ENCODE data around the gene TMEM151A.

TMEM151A gene

DNA sequence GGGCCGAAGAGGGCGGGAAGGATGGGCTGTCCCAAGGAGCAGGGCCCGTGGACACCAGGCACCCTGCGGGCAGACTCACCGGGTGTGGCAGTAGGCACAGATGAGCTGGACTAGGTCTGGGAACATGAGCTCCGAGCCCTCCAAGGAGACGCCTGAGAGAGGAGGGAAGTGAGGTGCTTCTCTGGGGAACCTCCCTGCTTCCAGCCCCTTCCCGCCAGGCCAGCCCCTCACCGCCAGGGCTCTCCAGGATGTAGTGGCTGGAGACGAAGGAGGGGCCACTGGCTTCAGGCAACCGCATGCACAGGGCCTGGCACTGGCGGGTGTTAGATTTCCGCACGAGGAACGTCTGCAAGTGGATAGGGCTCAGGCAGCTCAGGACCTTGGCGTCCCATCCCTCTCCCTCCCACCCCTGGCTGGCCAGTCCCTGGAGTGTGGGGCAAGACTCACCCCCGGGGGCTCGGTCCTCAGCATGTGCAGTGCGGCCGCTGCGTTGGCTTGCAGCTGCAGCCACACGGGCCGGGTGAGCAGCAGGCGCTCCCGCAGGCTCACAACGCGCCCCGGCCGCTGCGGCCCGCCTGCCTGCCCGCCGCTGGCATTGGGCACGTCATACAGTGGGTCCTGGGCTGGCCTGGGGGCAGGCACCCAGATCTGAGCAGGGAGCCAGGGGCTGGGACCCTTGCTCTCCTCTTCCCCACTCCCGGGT lies 44.0 kb downstream of the TMEM151A start:
- Histone ChIP-seq H3K4me3 (ENCODE audit: low read length) (peak overlapping the region; percentile 81), H3K4me1 (ENCODE audit: control insufficient read depth, insufficient read depth, low read length) (peaks cover 10% of the 10 kb centered on the region), H3K27me3 (ENCODE audit: control insufficient read depth, insufficient read depth, low read length) (no peaks in the 10 kb centered on the region), H3K36me3 (ENCODE audit: control insufficient read depth, insufficient read depth, low read length) (peaks cover 28% of the 10 kb centered on the region), H3K27ac (ENCODE audit: low read depth, low read length) (no peak overlapping the region), H3K9ac (ENCODE audit: low read length) (peak overlapping the region; percentile 11)

DNA sequence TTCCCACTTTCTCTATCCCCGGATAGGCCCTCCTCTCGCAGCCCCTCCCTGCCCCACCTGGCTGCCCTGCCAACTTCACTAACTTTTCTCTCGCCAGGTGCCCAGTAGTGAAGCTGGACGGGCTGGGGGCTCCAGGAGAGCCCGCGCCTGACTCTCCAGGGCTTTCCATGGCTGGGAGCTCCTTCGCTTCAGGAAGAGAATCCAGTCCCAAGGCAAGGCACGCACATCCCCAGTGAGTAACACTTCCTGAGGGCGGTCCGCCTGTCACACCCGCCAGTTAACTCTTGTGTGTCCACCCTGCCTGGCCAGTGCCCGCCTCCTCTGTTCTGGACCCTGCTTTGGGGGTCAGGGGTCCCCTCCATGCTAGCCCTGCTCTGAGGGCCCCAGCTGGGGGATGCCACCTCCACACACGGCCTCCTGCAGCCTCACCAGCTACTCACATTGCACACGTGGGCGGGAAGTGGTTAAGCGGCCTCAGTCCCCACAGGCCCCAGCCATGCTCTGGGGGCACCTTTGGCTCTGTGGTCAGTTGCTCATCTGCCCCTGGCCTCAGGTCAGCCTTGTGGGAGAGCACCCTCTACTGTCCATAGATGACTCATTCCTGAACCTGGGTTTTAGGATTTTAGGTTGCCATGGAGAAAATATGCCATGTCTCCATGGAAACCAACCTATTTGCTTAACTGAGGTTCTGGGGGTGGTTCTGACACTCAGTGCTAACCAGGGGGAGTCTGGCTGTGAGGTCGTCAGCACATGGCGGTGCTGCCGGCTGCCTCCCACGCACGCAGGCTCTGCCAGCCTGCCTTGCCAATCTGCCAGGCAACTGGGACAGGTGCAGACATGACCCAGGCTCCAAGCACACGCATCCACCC lies 44.8 kb downstream of the TMEM151A start, which contains the start of gene RIN1:
Gene RIN1, minus strand, starts transcription at position 201 of the 869 bp plus-strand sequence. Its CDS starts 32 bp downstream, at position 169.
- Histone ChIP-seq H3K36me3 (ENCODE audit: control insufficient read depth, insufficient read depth, low read length) (peaks cover 36% of the 10 kb centered on the region), H3K4me1 (ENCODE audit: control insufficient read depth, insufficient read depth, low read length) (peaks cover 10% of the 10 kb centered on the region), H3K9ac (ENCODE audit: low read length) (peak within 1 kb of the TSS; percentile 11), H3K27me3 (ENCODE audit: control insufficient read depth, insufficient read depth, low read length) (no peaks in the 10 kb centered on the region), H3K4me3 (ENCODE audit: low read length) (peak within 1 kb of the TSS; percentile 81), H3K27ac (ENCODE audit: low read depth, low read length) (no peak within 1 kb of the TSS)

DNA sequence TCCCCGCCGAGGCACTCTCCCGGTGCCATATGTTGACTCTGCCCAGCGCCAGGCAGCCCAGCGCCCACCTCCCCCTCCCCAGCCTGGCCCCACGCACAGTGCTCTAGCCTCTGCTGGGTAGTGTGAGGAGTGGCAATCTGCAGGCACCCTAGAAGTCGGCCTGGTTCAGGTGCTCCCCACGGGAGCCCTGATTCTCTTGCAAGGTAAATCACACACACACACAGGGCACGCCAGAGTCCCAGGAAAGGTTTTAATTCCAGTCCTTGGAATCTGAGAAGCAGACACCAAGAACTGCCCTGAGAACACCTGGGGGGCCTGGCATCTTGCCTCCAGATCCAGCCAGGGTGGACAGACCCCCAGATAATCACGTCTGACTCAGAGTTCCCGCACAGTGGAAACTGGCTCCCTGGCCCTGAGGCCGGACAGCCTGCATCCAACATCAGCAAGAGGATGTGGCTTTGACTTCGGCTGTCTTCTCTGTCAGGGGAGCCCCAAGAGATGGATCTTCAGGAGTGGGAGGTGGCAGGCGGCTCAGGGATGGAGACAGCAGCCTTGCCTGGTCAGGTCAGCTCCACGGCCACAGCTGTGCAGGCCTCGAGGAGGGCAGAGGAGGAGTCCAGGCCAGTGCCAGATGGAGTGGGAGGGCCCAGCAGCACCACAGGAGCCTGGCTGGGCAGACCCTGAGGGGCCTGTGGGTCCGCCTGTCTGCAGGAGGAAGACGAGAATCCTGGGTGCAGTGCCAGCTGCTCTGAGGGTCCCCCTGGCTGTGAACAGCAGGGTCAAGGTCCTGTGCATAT lies 45.6 kb downstream of the TMEM151A start:
- Histone ChIP-seq H3K4me3 (ENCODE audit: low read length) (no peak overlapping the region), H3K36me3 (ENCODE audit: control insufficient read depth, insufficient read depth, low read length) (peaks cover 40% of the 10 kb centered on the region), H3K27ac (ENCODE audit: low read depth, low read length) (no peak overlapping the region), H3K4me1 (ENCODE audit: control insufficient read depth, insufficient read depth, low read length) (peaks cover 10% of the 10 kb centered on the region), H3K27me3 (ENCODE audit: control insufficient read depth, insufficient read depth, low read length) (no peaks in the 10 kb centered on the region), H3K9ac (ENCODE audit: low read length) (no peak overlapping the region)

DNA sequence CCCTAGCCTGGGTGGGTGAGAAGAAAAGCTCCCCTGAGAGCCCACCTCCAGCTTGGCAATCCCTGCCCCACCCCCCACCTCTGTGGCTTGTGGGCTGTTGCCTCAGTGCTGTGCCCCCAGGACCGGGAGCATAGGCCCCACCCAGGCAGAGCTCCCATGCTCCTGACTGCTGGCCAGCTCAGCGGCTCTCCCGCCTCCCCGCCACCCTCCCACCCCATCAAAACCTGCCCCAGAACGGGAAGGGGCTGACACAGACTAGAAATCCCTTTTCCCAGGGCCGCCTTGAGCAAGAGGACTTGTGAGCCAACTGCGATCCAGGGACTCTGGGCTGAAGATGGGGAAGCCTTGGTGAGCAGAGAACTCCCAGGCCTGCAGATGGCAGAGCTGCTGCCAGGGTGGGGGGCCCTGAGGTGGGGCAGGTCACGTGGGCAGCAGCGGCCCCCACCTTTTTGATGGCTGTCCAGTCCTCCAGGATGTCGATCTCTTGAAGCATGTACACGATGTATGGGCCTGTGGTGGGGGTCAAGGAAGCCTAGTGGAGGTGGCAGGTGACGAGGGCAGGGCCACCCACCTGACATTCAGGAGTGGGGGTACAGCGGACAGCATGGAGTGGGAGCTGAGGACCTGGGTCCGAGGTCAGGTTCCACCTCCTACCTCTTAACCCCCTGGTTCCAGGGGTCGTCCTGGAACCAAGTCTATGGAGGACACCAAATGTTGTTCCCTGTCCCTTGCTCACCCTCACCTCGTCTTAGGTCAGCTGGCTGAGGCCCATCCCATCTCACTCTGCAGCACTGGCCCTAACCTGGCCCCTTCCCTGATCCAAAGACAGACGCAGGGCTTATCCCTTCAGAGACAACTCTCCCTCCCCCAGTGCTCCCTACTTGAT lies 46.8 kb downstream of the TMEM151A start:
- Histone ChIP-seq H3K4me3 (ENCODE audit: low read length) (no peak overlapping the region), H3K27me3 (ENCODE audit: control insufficient read depth, insufficient read depth, low read length) (no peaks in the 10 kb centered on the region), H3K36me3 (ENCODE audit: control insufficient read depth, insufficient read depth, low read length) (peaks cover 40% of the 10 kb centered on the region), H3K9ac (ENCODE audit: low read length) (no peak overlapping the region), H3K27ac (ENCODE audit: low read depth, low read length) (no peak overlapping the region), H3K4me1 (ENCODE audit: control insufficient read depth, insufficient read depth, low read length) (peaks cover 10% of the 10 kb centered on the region)

DNA sequence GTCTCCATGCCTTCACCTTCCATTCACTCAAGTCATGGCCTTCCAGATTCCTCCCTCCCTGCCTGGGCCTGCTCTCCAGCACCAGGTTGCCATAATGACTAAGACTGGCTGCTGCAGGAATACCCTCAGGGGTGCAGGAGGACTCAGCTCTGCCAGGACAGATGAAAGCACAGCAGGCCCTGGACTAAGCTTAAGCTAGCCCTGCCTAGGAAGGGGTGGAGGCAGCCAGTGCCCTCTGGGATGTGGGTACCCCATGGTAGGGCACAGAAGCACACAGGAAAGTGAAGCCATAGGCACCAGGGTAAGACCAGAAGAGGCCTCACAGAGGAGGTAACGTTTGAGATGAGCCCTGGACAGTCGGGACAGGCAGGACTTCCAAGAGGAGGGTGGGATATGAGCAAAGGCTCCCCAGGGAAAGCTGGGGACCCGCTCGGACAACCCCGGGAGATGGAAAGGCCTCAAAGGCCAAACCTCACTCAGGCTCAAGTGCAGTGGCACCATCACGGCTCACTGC lies 47.5 kb downstream of the TMEM151A start:
- Histone ChIP-seq H3K4me1 (ENCODE audit: control insufficient read depth, insufficient read depth, low read length) (peaks cover 10% of the 10 kb centered on the region), H3K27me3 (ENCODE audit: control insufficient read depth, insufficient read depth, low read length) (no peaks in the 10 kb centered on the region), H3K4me3 (ENCODE audit: low read length) (no peak overlapping the region), H3K9ac (ENCODE audit: low read length) (no peak overlapping the region), H3K36me3 (ENCODE audit: control insufficient read depth, insufficient read depth, low read length) (peaks cover 40% of the 10 kb centered on the region), H3K27ac (ENCODE audit: low read depth, low read length) (no peak overlapping the region)

DNA sequence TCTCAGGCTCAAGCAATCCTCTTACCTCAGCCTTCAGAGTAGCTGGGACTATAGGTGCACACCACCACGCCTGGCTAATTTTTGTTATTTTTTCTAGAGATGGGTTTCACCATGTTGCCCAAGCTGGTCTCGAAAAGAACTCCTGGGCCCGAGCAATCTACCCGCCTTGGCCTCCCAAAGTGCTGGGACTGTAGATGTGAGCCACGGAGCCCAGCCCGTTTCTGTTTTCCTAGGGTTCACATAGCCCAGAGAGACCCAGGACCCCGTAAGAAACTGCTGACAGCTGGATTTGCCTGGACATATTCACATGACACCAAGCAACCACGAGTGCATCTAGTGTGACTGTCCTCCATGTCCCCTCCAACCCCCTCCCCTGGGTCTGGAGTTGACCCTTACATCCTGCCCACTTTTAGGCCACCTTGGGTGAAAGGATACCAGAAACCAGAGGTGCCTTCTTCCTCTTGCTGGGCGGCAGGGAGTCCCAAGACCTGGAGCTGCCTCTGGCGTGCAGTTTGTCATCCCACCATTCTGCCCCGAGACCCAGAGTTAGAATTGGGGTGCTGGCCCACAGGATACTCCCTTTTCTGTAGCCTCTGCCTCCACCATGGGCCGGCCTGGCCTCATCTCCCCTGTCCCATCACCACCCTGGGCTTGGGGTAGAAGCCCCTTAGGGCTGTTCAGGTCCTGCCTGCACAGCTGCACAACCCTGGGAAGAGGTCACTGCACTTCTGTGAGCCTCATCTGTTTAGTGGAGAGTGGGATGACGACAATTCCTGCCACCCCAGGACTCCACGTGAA lies 48.2 kb downstream of the TMEM151A start:
- H3K4me3 ChIP-seq (ENCODE audit: low read length): no peak overlapping the region
- H3K36me3 ChIP-seq (ENCODE audit: control insufficient read depth, insufficient read depth, low read length): peaks cover 40% of the 10 kb centered on the region
- no peak overlapping the region for H3K9ac ChIP-seq (ENCODE audit: low read length)
- no peaks in the 10 kb centered on the region for H3K27me3 ChIP-seq (ENCODE audit: control insufficient read depth, insufficient read depth, low read length)
- H3K27ac ChIP-seq (ENCODE audit: low read depth, low read length): no peak overlapping the region
- H3K4me1 ChIP-seq (ENCODE audit: control insufficient read depth, insufficient read depth, low read length): peaks cover 10% of the 10 kb centered on the region

DNA sequence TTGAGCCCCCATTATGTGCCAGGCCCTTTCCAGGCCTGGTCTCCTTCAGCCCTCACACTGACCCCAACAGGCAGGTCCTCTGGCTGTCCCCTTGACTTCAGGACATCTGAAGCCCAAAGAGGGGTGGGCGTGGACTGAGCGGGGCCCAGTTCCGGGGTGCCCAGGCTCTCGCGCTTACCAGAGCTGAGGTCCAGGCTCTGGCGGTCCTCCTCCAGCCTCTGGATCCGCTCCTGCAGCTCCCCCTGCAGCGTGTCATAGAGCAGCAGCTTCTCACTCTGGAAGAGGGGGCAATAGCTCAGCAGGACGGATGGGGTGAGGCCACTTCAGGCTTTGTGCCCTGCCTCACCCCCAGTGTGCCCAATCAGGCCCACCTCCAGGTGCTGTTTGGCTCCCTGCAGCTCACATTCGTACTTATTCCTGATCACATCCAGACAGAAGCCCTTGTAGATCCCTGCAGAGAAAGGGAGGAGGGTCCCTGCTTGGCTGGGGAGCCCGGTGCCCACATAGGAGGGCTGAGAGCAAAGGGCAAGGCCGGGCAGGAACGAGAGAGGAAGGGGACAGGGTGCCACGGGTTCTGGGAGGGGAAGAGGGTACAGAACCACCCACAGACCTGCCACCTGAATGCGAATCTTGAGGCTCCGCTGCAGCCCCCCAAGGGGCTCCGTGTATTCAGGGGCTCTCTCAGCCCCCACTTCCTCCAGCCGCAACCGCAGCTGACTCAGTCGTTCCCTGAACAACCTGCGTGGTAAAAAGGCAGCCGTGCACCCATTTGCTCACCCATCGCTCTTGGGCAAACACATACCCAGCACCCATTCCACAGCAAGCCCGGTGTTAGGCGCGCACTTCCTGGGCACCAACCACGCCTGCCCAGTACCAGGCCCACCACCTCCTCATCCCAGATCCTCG lies 49.2 kb downstream of the TMEM151A start:
- Histone ChIP-seq H3K9ac (ENCODE audit: low read length) (no peak overlapping the region), H3K36me3 (ENCODE audit: control insufficient read depth, insufficient read depth, low read length) (peaks cover 40% of the 10 kb centered on the region), H3K27me3 (ENCODE audit: control insufficient read depth, insufficient read depth, low read length) (no peaks in the 10 kb centered on the region), H3K4me1 (ENCODE audit: control insufficient read depth, insufficient read depth, low read length) (peaks cover 15% of the 10 kb centered on the region), H3K27ac (ENCODE audit: low read depth, low read length) (no peak overlapping the region), H3K4me3 (ENCODE audit: low read length) (no peak overlapping the region)

DNA sequence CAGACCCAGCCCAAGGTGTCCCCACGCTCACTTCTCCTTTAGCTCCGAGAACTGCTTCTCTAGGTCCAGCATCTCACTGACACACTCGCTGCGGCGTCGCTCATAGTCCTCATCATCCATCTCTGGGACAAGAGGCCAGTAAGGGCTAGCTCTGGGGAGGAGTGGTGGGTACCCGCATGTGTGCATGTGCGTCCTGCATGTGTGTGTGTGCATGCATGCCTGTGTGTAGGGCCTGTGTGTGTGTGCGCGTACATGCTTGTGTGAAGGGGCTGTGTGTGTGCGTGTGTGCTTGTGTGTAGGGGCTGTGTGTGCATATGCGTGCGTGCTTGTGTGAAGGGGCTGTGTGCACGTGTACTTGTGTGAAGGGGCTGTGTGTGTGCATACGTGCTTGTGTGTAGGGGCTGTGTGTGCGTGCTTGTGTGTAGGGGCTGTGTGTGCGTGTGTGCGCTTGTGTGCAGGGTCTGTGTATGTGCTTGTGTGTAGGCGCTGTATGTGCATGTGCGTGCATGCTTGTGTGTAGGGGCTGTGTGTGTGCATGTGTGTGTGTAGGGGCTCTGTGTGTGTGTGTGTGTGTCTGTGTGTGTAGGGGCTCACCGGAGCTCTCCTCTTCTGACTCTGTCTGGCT lies 49.9 kb downstream of the TMEM151A start:
- Histone ChIP-seq H3K27me3 (ENCODE audit: control insufficient read depth, insufficient read depth, low read length) (no peaks in the 10 kb centered on the region), H3K4me3 (ENCODE audit: low read length) (no peak overlapping the region), H3K27ac (ENCODE audit: low read depth, low read length) (no peak overlapping the region), H3K9ac (ENCODE audit: low read length) (no peak overlapping the region), H3K4me1 (ENCODE audit: control insufficient read depth, insufficient read depth, low read length) (peaks cover 17% of the 10 kb centered on the region), H3K36me3 (ENCODE audit: control insufficient read depth, insufficient read depth, low read length) (peaks cover 40% of the 10 kb centered on the region)

DNA sequence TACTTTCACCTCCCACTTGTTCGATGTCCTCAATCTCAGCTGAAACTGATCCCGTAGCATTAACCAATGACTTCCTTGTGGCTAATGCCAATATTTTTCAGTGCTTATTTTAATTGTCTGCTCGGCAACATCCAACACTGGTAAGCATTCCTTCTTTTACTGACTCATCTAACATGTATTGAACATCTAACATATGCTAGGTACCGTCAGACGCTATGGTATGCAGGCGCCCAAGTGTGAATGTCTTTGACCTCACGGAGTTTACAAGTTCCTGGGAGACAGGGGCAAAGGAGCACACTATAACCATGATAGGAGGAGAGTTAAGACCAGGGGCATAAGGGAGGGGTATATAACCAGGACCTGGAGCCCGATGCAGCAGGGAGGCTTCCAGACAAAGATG lies 51.5 kb downstream of the TMEM151A start:
- Histone ChIP-seq H3K36me3 (ENCODE audit: control insufficient read depth, insufficient read depth, low read length) (peaks cover 31% of the 10 kb centered on the region), H3K4me1 (ENCODE audit: control insufficient read depth, insufficient read depth, low read length) (peaks cover 15% of the 10 kb centered on the region), H3K4me3 (ENCODE audit: low read length) (no peak overlapping the region), H3K9ac (ENCODE audit: low read length) (no peak overlapping the region), H3K27me3 (ENCODE audit: control insufficient read depth, insufficient read depth, low read length) (no peaks in the 10 kb centered on the region), H3K27ac (ENCODE audit: low read depth, low read length) (no peak overlapping the region)

Data from rectal smooth muscle tissue (tissue), 1 donor.